Measurements from ENCODE around the gene MAP6.
"Not testable (repeated sequence)": the region's sequence is repeated elsewhere in the genome, so short reads cannot be mapped to it uniquely, and the experiment has no call there.

MAP6 gene

GRCh38 chr11:75668451-75669297, at the start of gene MAP6:
TSS of gene MAP6 (minus strand) at chr11:75669038. CDS start at chr11:75668369, 669 bp downstream.
- DNase-seq (ENCODE audit: low read depth), result no peak

- DNase-seq (ENCODE audit: low read depth), result no peak
Measured at GRCh38 chr11:75717608-75718418, 49.0 kb upstream of the MAP6 start, which contains the start of gene MOGAT2. TSS of gene MOGAT2 (plus strand) at chr11:75717838. CDS start at chr11:75717889, 51 bp downstream.

DNA sequence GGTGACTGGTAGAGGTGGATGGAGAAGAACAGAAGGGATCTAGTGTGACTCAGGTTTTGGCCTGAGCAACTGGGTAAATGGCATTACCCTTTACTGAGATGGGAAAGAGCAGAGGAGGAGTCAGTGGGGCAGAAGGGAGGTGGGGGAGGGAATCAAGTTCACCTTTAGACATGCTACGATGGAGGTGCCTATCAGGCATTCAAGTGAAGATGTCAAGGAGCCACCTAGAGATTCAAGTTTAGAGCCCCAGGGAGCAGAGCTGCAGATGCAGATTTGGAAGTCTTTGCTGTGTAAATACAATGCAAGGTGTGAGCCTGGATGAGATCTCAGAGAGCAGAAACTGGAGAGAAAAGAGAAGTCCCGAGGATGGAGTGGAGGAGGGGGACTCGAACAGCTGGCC, 47.8 kb upstream of the MAP6 start:
- DNase-seq (ENCODE audit: low read depth), result no peak

DNA sequence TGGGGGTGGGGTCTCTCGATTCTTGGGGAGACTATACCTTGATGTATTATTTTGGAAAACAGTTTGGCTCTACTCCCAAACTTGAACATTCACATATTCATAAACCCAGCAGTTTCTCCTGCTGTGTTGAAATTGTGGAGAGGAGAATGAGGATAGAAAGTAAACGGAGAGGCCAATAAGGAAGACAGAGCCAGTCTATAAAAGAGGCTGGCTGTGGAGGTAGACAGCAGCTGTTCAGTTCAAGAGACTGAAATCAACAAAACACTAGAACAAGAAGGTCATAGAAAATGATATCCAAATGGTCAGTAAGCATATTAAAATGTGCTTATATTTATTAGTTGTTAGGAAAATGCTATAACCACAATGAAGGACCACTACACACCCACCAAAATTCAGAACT, 46.9 kb upstream of the MAP6 start:
- DNase-seq (ENCODE audit: low read depth), result no peak

DNA sequence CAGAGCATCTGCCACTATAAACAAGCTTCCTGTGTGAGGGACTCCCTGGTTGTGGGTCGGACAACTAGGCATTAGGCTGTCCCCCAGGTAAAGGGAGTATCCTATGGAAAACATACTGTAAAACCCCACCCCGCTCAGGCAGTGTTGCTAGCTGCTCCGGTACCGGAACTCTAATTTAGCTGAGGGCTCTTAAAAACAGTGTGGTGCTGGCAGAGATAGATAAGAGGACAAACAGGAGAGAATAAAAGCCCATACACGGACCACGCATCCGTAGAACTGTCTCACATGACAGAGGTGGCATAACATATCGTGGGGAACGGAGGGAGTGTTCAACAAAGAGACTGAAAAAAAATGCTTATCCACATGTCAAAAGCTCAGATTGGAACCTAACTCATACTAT, 45.4 kb upstream of the MAP6 start:
- DNase-seq (ENCODE audit: low read depth), result no peak

- DNase-seq (ENCODE audit: low read depth), result peak; percentile 55
Measured at GRCh38 chr11:75706260-75706729, 37.5 kb upstream of the MAP6 start.

GRCh38 chr11:75705541-75705940, 36.7 kb upstream of the MAP6 start:
- DNase-seq (ENCODE audit: low read depth), result no peak

GRCh38 chr11:75703695-75704237, 34.9 kb upstream of the MAP6 start:
- DNase-seq (ENCODE audit: low read depth), result no peak

DNA sequence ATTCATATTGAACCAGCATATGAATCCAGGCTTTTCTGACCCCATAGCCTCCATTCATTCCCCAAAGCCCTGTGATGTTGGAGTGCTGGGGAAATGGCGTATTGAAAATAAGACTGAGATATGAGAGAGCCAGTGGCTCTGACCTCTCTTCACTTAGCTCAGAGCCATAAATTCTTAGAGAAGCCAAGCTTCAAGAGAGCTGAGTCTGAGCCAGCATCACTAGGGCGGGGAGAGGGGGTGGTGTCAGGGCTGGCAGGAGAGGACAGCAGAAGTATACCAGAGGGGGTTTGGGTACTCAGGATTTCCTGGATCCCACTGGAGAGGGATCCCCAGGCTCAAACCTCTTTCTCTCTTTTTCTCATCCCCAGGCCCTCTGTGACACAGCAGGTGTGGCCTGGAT, 32.1 kb upstream of the MAP6 start:
- DNase-seq (ENCODE audit: low read depth), result no peak

- DNase-seq (ENCODE audit: low read depth), result no peak
Measured at GRCh38 chr11:75697906-75698581, 29.2 kb upstream of the MAP6 start.

DNA sequence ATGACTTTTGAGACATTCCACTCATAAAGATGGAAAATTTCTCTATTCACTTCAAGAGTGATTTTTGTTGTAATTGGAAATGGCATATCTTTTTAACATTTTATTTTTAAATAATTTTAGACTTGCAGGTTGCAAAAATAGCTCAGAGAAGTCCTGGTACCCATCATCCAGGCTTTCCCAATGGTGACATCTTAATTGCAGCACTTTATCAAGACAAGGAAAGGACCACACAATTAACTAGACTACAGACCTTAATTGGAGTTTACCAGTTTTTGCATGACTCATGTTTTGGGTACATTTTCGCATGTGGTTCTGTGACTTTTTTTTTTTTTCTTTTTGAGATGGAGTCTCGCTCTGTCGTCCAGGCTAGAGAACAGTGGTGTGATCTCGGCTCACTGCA, 23.0 kb upstream of the MAP6 start:
- no peak for DNase-seq (ENCODE audit: low read depth)

GRCh38 chr11:75689863-75690609, 21.2 kb upstream of the MAP6 start:
- DNase-seq (ENCODE audit: low read depth), result no peak

GRCh38 chr11:75683856-75684255, 15.0 kb upstream of the MAP6 start:
- DNase-seq (ENCODE audit: low read depth), result not testable (repeated sequence)

DNA sequence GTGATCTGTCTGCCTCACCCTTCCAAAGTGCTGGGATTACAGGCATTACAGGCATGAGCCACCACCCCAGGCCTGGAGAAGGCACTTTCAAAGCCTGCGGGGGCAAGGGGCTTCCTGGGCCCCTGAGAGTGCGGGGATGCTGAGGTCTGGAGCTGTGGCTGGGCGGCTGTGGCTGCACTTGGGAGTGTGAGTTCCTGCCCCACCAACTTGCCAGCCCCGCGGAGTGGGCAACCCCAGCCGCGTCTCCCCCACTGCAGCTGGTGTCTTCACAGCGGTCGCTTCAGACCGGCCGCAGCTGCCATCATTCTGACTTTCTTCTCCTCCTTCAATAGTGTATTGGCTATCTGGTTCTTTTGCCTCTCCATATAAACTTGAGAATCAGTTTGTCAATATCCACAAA, 10.7 kb upstream of the MAP6 start:
- DNase-seq (ENCODE audit: low read depth), result no peak

DNA sequence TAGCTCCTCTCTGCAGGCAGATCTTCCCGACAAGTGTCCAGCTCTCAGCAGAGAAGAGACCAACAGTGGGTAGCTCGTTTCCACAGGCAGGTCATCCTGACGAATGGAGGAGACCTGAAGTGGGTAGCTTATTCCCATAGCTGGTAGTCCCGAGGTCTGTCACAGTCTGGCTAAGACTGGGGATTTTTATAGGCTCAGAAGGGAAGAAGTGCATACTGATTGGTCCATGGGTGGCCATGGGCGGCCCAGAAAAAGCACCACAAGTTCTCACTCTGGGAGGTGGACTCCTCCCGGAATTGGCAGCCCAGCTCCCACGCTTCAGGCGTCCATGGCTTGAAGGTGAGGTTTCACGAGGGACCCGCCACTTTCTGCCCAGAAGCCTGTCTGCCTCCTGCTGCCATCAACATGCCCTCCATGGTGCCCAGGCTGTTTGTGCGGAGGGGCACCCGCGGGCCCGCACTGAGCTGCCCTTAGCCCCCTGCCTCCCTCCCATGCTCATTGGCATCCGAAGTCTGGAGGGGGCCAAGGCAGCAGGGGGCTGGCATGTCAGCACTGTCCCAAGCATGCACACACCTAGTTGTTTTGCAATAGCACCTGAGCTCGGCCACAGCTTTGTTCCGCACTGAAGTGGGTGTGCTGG, 9.9 kb upstream of the MAP6 start:
- no peak for DNase-seq (ENCODE audit: low read depth)

GRCh38 chr11:75677909-75678308, 9.1 kb upstream of the MAP6 start:
- DNase-seq (ENCODE audit: low read depth), result no peak

GRCh38 chr11:75677275-75677674, 8.4 kb upstream of the MAP6 start:
- DNase-seq (ENCODE audit: low read depth), result no peak

GRCh38 chr11:75673977-75674582, 5.2 kb upstream of the MAP6 start:
- no peak for DNase-seq (ENCODE audit: low read depth)

DNA sequence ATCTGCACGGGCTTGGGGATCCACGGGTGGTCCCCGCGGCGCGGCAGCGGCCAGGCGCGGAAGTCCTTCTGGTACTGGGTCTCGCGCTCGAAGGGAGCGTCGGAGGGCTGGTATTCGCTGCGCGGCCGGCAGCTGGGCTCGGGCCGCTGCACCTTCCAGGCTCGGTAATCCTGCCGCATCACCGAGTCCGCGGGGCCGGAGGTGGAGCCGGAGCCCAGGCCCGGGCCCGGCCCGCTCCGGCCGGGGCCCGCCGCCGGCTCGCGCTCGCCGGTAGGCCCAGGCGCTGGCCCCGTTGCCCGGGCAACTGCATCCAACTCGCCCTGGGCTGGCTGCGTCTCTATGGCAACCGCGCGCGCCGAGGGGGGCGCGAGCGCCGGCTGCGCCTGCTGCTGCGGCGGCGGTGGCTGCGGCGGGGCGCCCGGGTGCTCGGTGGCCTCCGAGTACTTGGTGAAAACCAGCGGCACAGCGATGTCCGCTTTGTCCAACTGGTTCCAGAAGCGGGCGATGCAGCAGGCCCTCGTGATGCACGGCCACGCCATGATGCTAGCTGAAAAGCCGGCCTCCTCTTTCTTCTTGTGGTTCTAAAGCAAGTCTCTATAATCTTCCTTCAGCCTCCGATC, 897 bp downstream of the MAP6 start:
- DNase-seq (ENCODE audit: low read depth), result no peak

DNA sequence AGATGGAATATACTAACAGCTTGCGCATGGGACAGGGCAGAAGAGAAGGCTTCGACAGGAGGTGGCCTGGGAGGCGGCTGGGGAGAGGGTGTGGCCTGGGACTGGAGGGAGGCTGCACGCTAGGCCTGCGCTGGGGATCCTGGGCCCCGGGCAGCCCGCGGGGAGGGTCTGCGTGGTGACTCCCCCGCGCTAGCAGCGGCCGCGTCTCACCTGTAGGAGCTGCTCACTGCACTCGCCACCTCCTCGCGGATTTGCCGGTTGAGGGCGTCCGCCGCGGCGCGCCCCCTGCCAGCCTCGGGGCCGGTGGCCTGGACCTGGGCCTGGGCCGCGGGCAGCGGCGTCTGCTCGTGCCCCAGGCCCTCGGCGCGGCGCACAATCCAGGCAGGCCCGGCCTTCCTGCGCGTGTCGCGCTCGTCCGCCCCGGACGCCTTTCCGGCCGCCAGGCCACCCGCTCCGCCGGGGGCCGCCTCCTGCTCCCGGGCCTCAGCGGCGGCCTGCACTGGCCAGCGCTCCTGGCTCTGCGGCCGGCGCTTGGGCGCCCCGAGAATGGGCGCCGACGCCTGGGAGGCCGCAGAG, 1.5 kb downstream of the MAP6 start:
- DNase-seq (ENCODE audit: low read depth), result no peak
